ENCODE results near the gene WBP4.
A peak's percentile ranks its signal among the peaks of the same experiment; 100 is the strongest.
"Not testable (repeated sequence)": the region's sequence is repeated elsewhere in the genome, so short reads cannot be mapped to it uniquely, and the experiment has no call there.

The WBP4 gene

DNA sequence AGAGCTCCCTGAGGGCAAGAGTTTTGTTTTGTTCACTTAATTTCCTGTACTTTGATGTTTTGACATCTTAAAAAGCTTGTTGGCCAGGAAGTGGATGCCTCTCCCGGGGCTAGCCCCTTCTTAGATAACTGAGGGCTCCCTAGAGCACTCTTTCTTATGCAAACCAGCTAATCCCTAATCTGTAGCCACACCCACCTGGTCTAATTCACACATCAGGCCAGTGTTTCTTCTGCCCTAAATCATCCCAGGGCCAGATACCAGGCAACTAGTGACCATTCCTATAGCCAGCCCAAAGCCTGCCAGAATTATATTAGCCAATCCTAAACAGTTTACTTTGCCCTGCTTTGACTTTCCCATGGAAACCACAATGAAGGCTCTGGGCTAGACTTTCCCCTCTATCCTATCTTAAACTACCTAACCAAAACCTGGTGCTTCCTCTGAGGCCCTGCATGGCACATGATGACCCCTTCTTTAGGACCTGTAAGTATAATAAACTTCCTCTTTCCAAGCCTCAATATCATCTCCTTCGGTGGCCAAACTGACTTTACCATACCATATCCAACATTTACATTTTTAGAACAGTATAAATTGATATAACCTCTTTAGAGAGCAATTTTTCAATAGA, 24.8 kb downstream of the WBP4 start:
- no peak for DNase-seq

DNA sequence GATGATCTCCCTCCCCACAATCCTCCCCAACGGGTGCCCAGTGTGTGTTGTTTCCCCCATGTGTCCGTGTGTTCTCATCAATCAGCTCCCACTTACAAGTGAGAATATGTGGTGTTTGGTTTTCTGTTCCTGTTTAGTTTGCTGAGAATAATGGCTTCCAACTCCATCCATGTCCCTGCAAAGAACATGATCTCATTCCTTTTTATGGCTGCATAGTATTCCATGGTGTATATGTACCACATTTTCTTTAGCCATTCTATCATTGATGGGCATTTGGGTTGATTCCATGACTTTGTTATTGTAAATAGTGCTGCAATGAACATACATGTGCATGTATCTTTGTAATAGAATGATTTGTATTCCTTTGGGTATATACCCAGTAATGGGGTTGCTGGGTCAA, 34.4 kb downstream of the WBP4 start:
- not testable (repeated sequence) for DNase-seq

DNA sequence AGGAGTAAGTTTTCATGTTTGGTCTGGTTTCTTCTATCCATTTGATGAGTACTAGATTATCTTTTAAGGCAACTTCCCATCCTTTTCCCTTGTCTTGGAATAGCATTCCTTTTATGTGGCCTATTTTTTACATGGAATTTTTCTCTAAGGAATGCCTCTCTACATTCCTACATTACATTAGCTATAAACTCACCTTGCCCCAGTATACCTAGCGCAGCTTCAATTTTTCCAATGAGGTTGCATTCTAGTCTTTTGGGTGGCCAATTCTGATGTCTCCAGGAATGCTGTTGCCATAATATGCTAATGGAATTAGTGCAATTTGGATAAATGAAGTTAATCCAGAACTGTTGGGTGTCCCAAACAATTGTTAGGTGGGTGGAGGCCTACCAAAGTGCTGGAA, 37.5 kb downstream of the WBP4 start:
- no peak for DNase-seq

DNA sequence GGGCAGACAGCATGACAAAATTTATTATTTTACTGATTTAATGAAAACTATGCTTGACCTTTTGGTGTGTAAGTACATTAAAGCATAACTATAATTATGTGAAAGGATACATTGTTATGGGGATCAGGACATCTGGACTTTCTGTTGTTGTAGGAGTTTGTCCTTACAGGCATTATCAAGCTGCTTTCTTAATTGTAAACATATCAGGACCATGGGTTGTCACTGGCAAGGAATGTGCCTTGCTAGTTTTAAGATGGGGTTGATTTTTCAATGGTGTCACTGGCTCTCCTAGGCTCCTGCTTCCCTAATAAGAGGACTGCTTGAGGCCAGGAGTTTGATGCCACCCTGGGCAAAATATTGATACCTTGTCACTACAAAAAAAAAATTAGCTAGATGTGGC, 38.7 kb downstream of the WBP4 start:
- no peak for DNase-seq

DNA sequence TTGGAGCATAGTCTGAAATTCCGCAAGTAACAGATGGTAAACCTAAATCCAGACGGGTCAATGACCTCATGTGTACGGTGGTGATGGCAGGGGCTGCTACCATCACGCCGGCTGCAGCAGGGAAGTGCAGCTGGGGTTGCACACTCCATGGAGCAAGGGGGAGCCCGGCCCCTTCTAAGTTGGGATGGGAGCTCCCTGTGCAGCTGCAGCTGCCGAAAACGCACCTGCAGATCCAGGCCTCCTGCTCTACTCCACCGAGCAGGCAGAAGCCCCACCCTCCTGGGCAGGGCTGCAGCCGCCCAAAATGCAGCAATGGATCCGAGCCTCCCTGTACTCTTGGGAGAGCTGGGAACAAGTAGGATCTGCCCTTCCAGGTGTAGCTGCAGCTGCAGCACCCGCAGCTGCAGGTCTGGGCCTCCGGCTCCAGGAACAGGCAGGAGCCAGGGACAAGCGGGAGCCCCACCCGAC, 45.8 kb downstream of the WBP4 start:
- DNase-seq: no peak

DNA sequence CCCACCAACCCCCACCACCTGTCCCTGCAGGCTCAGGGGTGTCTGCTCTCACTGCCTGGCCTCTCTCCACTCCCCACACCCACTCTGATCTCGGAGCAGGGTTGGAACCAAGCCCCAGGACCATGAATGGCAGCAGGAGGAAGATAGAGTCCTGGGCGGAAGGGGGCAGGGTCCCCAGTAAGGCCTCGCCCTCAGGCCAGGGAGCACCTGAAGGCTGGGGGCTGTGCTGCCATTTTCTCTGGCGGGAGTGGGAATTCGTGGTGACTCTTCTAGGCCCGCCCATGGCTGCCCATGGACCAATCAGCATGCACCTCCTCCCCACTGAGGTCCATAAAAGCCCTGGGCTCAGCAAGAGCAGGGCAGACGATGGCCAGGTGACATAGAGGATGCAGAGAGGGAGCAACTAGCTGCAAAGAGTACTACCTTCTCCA, 46.3 kb downstream of the WBP4 start:
- no peak for DNase-seq

DNA sequence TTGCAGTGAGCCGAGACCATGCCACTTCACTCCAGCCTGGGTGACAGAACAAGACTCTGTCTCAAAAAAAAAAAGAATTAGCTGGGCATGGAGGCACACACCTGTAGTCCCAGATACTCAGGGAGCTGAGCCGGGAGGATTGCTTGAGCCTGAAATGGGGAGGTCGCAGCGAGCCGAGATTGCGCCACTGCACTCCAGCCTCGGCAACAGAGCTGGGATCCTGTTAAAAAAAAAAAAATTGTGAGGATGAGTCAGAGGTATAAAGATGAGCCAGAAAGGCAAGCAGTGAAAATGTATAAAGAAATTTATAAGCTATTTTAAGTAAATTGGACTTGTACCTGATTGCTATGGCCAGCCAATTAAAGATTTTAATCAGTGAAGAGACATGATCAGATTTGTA, 50.1 kb downstream of the WBP4 start:
- DNase-seq: no peak

DNA sequence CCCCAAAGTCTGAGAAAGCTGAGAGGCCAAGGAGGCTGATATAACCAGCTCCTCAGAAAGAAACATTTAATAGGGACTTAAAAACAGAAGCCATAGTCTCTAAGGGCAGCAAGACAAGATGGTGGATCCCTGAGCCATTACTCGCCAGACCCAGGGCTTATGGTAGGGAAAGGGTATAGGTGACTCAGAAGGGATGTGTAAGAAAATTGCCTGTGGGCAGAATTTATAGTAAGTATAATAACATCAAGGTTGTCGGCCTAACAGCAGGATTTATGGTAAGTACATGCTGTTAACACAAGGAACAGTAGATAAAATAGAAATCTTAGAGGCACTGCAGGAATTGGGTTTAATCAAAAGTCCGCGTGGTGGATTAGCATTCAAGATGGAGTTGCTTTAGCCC, 56.6 kb downstream of the WBP4 start:
- no peak for DNase-seq

DNA sequence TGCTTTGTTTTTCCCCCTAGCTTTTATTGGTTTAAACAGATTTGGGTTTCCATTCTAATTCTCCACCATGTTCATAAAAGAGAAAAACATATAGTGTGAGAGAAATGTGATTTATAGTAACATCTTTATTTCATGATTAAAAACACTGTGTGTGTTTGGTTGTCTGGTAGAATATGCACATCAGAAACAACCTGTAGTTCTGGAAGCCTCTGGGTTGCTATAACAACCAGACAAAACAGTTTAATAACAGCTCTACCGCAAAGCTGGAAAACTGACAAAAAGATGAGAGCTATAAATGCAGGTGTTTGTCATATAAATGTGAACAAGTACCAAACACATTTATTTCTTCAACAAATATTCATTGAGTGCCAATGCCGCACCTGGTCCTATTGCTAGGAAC, 61.5 kb downstream of the WBP4 start:
- DNase-seq: peak; percentile 30

DNA sequence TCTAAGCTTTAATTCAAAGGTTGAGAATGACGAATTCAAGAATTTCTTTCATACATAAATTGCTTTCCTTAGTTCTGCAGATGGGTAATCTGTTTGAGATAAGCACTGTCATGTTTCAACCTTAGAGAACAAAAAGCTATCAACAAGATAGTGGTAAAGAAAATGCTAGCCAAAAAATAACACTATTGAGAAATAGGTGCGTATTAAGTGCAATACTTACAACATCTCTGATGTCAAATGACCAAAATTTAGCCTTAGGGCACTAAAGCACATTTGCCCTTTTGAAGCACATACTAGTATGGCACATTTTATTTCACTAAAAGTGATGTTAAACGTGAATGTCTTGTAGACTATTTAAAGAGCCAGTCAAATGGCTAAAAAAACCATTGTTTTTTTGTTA, 66.4 kb downstream of the WBP4 start:
- DNase-seq: no peak

DNA sequence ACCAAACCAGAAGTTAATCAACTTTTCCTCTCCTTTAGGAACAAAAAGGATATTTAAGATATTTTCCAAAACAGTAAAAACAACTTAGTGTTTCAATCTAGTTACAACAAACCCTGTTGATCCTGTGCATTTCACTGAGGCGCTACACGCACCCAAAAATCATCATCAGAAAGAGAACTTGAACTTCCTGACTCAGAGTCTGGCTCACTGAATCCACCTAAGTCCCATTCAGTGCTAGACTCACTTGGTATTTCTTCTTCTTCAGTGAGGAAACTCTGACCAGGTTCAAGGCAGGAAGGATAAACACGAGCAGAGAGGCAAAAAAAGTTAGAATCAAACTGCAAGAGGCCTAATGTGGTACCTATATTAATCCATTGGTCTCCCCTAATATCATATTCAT, 69.0 kb downstream of the WBP4 start:
- no peak for DNase-seq

DNA sequence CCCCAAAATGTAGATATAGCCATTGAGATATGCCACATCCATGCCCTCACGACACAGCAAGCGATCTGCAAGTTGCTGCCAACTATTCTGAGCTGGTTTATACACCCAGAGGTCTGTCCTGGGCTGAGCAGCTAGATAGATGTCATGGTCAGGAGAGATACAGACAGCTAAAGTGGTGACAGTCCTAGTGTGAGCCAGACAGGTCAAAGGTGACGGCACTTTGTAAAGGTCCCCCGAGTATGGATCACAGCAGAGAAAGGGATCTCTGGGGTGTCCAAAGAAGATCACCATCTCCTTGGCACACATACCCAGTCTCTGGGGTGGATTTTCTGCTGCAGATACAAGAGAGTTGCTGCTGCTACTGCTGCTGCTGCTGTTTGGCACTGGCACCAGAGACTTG, 69.9 kb downstream of the WBP4 start:
- DNase-seq: not testable (repeated sequence)

DNA sequence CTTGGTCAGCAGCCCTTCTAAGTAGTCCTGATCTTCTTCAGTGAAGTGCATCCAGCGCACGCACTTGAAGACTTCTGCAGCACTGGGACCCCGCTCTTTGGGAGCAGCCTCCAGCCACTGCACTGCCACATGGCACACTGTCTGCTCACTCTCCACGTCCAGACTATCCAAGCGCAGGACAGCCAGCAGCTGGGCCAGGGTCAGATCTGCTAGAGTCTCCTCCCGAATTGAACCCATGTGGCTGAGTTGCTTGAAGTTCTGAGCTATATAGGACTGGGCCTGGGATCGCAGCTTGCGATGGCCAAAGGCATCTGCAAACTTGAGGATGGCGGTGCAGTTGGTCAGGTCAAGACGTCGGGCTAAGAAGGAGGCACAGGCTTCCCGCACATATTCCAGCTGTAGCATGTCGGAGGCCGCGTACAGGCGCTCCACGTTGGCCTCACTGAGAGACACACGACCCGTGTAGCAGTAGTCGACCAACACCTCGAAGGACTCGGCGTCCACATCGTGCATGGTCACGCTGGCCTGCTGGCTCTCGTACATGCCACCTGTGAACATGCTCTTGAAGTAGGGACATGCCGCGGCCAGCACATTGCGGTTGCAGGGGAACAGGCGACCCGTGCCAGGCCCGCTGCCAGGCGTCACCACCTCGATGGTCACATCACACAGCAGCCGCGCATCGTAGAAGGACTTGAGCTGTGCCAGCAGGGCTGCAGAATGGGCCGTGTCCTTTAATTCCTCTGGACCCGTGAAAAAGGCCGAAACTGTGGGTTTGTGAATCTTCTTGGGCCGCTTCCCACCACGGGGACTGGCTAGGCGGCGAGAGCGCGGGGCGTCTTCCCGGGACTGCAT, 70.6 kb downstream of the WBP4 start:
- DNase-seq: not testable (repeated sequence)

DNA sequence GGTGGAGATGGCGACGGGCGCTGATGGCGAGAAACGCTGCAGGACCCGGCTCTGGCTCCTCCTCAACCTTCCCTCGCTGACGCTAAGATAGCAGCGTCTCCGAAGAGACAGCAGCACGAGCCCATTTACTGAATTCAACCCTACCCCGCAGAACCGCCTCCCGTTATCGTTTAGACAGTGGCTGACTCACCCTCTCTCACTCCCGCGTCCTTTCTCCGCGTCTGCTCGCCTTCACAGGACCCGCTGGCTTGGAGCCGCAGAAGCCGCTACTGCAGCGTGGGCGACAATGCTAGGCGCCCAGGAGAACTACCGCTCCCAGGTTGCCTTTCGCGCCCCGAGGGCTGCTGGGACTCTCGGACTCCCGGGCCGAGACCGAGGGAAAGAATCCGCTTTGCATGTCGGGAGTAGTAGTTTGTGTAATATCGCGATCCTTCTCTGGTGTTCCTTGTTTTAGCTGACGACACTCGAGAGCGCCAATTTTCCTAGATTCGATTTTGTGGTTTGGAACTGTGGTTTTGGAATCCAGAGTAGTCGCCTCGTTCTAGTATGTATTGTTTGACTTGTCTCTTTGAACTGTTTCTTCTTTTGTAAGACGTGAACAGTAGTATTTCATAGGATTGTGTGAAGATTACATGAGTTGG, 71.3 kb downstream of the WBP4 start, which contains the start of gene KBTBD6:
Gene KBTBD6, minus strand, starts transcription at position 291 of the 641 bp plus-strand sequence. CDS start 291 bp downstream, outside the sequence.
- DNase-seq: peak; percentile 78

Measured in NCI-H2029 treated with DMSO at 0.1 percent for 48 hours (cell line).